B cell (primary cell): Measurements from ENCODE around the gene PTPRM. TPM values are rescaled to one million over a fixed set of nuclear protein-coding genes. Genes with fewer than 3 reads are reported as not detected.

ENCODE experiments used
- ATAC-seq: fragments of 200-7000 bp; cut with Tn5 transposase; one replicate; pipeline ENCODE4 v1.10.0; 2021; ENCODE audit warnings: low read depth, mild to moderate bottlenecking, moderate number of reproducible peaks, moderate library complexity
- CTCF ChIA-PET: fragments of 350-600 bp; sonication (Branson Sonifier 250); formaldehyde crosslinking; loops from one replicate; lab custom pipeline; 2021; ENCODE audit warnings: antibody characterized with exemption, inconsistent platforms; lab: Charles Lee
- POLR2A ChIA-PET: fragments of 350-600 bp; sonication (Branson Sonifier 250); formaldehyde crosslinking; loops from one replicate; lab custom pipeline; 2021; ENCODE audit warnings: antibody characterized with exemption; lab: Charles Lee
- DNase-seq: peaks from one replicate; pipeline ENCODE4 v3.0.0; 2013
- H2AFZ ChIP-seq: 2 replicates; pipeline ENCODE4 v1.6.1; 2012; ENCODE audit warnings: mild to moderate bottlenecking, low read depth, low read length; ENCODE audit not compliant: insufficient read depth, poor library complexity, severe bottlenecking
- H3K27ac ChIP-seq, 2 donors: 1 replicate in 1 of 2; 2 replicates in 1 of 2; pipeline ENCODE4 v1.5.1; 2012 to 2013; ENCODE audit warnings: low read length in 2 of 2, mild to moderate bottlenecking in 2 of 2, moderate library complexity in 1 of 2
- H3K27me3 ChIP-seq, 4 experiments: fragments of 200-600 bp in 1 of 4; sonication (generic) in 1 of 4; replicated peaks in 1 of 4; 1 replicate in 2 of 4; 2 replicates in 2 of 4; pipeline versions ENCODE4 v1.6.1 to v1.7.0; 2013 to 2016; ENCODE audit warnings: low read length in 3 of 4, mild to moderate bottlenecking in 2 of 4, mixed read lengths in 1 of 4, moderate library complexity in 1 of 4; ENCODE audit not compliant: insufficient read depth in 4 of 4, control insufficient read depth in 3 of 4; ENCODE audit errors: control extremely low read depth in 1 of 4
- H3K36me3 ChIP-seq, 2 experiments: replicated peaks in 1 of 2; 1 replicate in 1 of 2; 2 replicates in 1 of 2; pipeline versions ENCODE4 v1.6.1 to v1.7.1; 2013; ENCODE audit warnings: low read length in 1 of 2; ENCODE audit not compliant: insufficient read depth in 2 of 2, control insufficient read depth in 1 of 2; ENCODE audit errors: control extremely low read depth in 1 of 2, extremely low read depth in 1 of 2
- H3K4me1 ChIP-seq, 2 donors: fragments of 200-600 bp in 1 of 2; sonication (generic) in 1 of 2; 1 replicate in 1 of 2; 2 replicates in 1 of 2; pipeline versions ENCODE4 v1.5.1 to v1.6.1; 2013 to 2017; ENCODE audit warnings: low read length in 2 of 2; ENCODE audit not compliant: control insufficient read depth in 2 of 2, insufficient read depth in 2 of 2
- H3K4me2 ChIP-seq: replicated peaks from 2 replicates; pipeline ENCODE3; 2012; ENCODE audit warnings: mild to moderate bottlenecking, low read depth, low read length; ENCODE audit not compliant: poor library complexity, severe bottlenecking
- H3K4me3 ChIP-seq, 5 experiments: fragments of 200-600 bp in 1 of 5; sonication (generic) in 1 of 5; 1 replicate in 3 of 5; 2 replicates in 2 of 5; pipeline versions ENCODE4 v1.5.1 to v1.7.0; 2011 to 2016; ENCODE audit warnings: low read length in 4 of 5, mild to moderate bottlenecking in 4 of 5, low read depth in 2 of 5, control low read depth in 1 of 5, moderate library complexity in 1 of 5; ENCODE audit not compliant: insufficient read depth in 1 of 5; ENCODE audit errors: control extremely low read depth in 1 of 5, extremely low read depth in 1 of 5
- H3K79me2 ChIP-seq: fragments of 200-600 bp; sonication (generic); one replicate; pipeline ENCODE4 v1.6.0; 2016; ENCODE audit warnings: low read length; ENCODE audit not compliant: control insufficient read depth, insufficient read depth
- H3K9ac ChIP-seq: fragments of 200-600 bp; sonication (generic); 2 replicates; pipeline ENCODE4 v1.6.1; 2017; ENCODE audit warnings: mild to moderate bottlenecking, low read length, moderate library complexity
- H3K9me3 ChIP-seq, 3 donors: one replicate each; pipeline versions ENCODE4 v1.6.1 to v1.7.1; 2013; ENCODE audit warnings: low read length in 2 of 3; ENCODE audit not compliant: control insufficient read depth in 2 of 3, insufficient read depth in 1 of 3; ENCODE audit errors: control extremely low read depth in 1 of 3
- H4K20me1 ChIP-seq: 2 replicates; pipeline ENCODE4 v1.6.0; 2012; ENCODE audit warnings: mild to moderate bottlenecking, low read length; ENCODE audit not compliant: insufficient read depth, control insufficient read depth, poor library complexity, severe bottlenecking
- H3K27ac Mint-ChIP-seq: one replicate; pipeline ENCODE4 v1.8.0; 2021; ENCODE audit warnings: mixed read lengths
- H3K27me3 Mint-ChIP-seq: one replicate; pipeline ENCODE4 v1.8.0; 2021; ENCODE audit warnings: mixed read lengths
- H3K4me1 Mint-ChIP-seq: one replicate; pipeline ENCODE4 v1.8.0; 2021; ENCODE audit warnings: mixed read lengths
- H3K4me3 Mint-ChIP-seq: one replicate; pipeline ENCODE4 v1.8.0; 2021; ENCODE audit warnings: mixed read lengths
- H3K9me3 Mint-ChIP-seq: one replicate; pipeline ENCODE4 v1.8.0; 2022; ENCODE audit warnings: mixed read lengths; ENCODE audit not compliant: insufficient read depth
- CTCF ChIP-seq: fragments of 200-600 bp; IDR thresholded peaks from one replicate; pipeline ENCODE4 v1.8.0; 2022; ENCODE audit warnings: antibody characterized with exemption, mild to moderate bottlenecking
- EZH2 ChIP-seq: IDR thresholded peaks from 2 replicates; pipeline ENCODE4 v1.6.1; 2012; ENCODE audit warnings: borderline replicate concordance, low read depth, mild to moderate bottlenecking, moderate library complexity, low read length; ENCODE audit not compliant: insufficient read depth, poor library complexity, severe bottlenecking
- WGBS: methylation state at CpG from one replicate; pipeline ENCODE4 v1.1.5; 2013; ENCODE audit warnings: missing lambda C conversion rate; ENCODE audit not compliant: insufficient coverage; 5-methylcytosine and 5-hydroxymethylcytosine counted together
- intact Hi-C: fragments of 100-400 bp; cut with micrococcal nuclease; formaldehyde crosslinking; loops from one replicate; pipeline ENCODE4 v1.10.0; 2022
- polyA plus RNA-seq: library from polyadenylated mRNA; depleted of rRNA; stranded (reverse); fragments of >200 nt; gene quantifications from 2 replicates; pipeline ENCODE4 v1.2.3, GENCODE V29; 2012
- total RNA-seq, 2 donors: library from RNA; stranded (reverse); fragments of 120-200 nt in 1 of 2; gene quantifications; 1 replicate in 1 of 2; 2 replicates in 1 of 2; pipeline versions ENCODE4 v1.2.3 to v1.2.4, GENCODE V29; 2013 to 2022

Gene PTPRM
- total and polyA plus RNA-seq, 2 donors (not counting 1 experiment from before 2014, with no cell fraction given) = 0.20 to 0.89 TPM

DNA sequence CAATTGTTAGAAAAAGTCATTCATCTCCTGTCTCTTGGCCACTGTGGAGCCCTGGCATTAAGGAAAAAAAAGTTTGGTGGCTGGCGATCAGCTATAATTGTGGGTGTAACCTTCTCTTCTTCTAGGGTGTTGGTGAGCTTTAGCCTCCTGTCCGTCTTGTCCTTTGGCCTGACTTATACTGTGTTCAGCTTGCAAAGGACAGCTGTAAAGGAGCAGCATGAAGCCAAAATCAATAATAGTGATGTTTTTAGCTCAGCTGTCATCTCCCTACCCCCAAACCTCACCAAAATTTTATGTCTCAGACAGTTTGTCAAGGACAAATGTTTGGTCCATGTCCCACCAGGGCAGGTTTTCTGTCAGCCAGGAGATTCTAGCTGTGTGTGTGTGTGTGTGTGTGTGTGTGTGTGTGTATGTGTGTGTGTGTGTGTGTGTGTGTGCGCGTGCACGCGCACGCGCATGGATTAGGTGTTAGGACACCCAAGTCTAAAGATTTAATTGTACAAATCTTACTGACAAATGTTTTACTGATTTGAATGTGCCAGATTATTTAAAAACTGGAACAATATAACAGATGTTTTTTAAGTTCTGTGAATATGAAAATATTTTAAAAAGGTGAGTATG is 109.2 kb downstream of the PTPRM start:
- DNase-seq (no peak), ATAC-seq (no peak)
- Mint-ChIP-seq H3K27me3 (no peaks in the 10 kb centered on the region), H3K4me3 (no peak overlapping the region), H3K27ac (no peak overlapping the region), H3K4me1 (no peaks in the 10 kb centered on the region), H3K9me3 (no peaks in the 10 kb centered on the region)
- Histone ChIP-seq H3K4me3 (no peak overlapping the region), H4K20me1 (no peaks in the 10 kb centered on the region), H3K4me2 (no peak overlapping the region), H3K27ac (no peak overlapping the region), H3K36me3 (no peaks in the 10 kb centered on the region), H3K79me2 (no peaks in the 10 kb centered on the region), H3K9ac (no peak overlapping the region), H2AFZ (no peak overlapping the region), H3K9me3 (no peaks in the 10 kb centered on the region), H3K4me1 (no peaks in the 10 kb centered on the region), H3K27me3 (no peaks in the 10 kb centered on the region)
- 100% methylated on average over 1 of the region's 8 CpGs for WGBS
- TF ChIP-seq EZH2 (no peak), CTCF (no peak)
- CTCF ChIA-PET = no interaction called here
- intact Hi-C loops = no loop called here
- POLR2A ChIA-PET = no interaction called here

GRCh38 chr18:7677001-7677400 is 109.9 kb downstream of the PTPRM start:
- ChIA-PET CTCF (no interaction called here), POLR2A (no interaction called here)
- no peaks in the 10 kb centered on the region for H3K27me3 ChIP-seq
- Mint-ChIP-seq H3K27me3 (no peaks in the 10 kb centered on the region), H3K9me3 (no peaks in the 10 kb centered on the region), H3K27ac (no peak overlapping the region), H3K4me1 (no peaks in the 10 kb centered on the region), H3K4me3 (no peak overlapping the region)
- H3K9me3 ChIP-seq = no peaks in the 10 kb centered on the region
- no peaks in the 10 kb centered on the region for H3K4me1 ChIP-seq
- TF ChIP-seq EZH2 = no peak
- TF ChIP-seq CTCF = no peak
- H3K79me2 ChIP-seq = no peaks in the 10 kb centered on the region
- DNase-seq (no peak), ATAC-seq (no peak)
- no peak overlapping the region for H3K4me3 ChIP-seq
- no peaks in the 10 kb centered on the region for H3K36me3 ChIP-seq
- no peak overlapping the region for H3K9ac ChIP-seq
- intact Hi-C loops = no loop called here
- WGBS = 60% methylated on average over 1 of the region's 4 CpGs
- H2AFZ ChIP-seq = no peak overlapping the region
- no peak overlapping the region for H3K4me2 ChIP-seq
- no peak overlapping the region for H3K27ac ChIP-seq
- no peaks in the 10 kb centered on the region for H4K20me1 ChIP-seq
